ENCODE data around the gene EPS8. TPM values are rescaled to one million over a fixed set of nuclear protein-coding genes. Genes with fewer than 3 reads are reported as not detected.

The EPS8 gene
- polyA plus RNA-seq, 1 experiment, result 69.9 TPM

DNA sequence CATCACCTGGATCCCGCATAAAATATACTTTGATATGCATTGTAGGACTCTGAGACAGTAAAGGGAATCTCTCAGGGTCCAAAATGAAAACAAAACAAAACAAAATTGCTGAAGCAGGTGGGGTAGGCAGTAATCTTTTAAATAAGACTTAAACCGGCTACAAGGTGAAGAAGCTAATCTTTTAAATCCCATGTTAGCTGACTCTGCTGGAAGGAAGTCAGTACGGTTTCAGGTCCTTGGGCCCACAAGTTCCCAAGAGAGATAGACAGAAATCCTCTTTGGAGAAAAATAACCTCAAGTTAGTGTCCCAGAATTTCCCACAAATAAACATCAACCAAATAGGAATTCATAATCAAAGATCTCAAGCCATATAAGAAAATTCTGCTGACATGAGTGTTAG lies 5.0 kb upstream of the EPS8 start:
- H3K4me3 ChIP-seq (ENCODE audit: low read depth, low read length), result no peak overlapping the region
- H3K27ac ChIP-seq (ENCODE audit: low read depth, low read length), result no peak overlapping the region
- no peaks in the 10 kb centered on the region for H3K9me3 ChIP-seq (ENCODE audit: control insufficient read depth, insufficient read depth, low read length)
- no peak for DNase-seq (ENCODE audit: low read depth, low spot score)
- TF ChIP-seq, protein P1, sequence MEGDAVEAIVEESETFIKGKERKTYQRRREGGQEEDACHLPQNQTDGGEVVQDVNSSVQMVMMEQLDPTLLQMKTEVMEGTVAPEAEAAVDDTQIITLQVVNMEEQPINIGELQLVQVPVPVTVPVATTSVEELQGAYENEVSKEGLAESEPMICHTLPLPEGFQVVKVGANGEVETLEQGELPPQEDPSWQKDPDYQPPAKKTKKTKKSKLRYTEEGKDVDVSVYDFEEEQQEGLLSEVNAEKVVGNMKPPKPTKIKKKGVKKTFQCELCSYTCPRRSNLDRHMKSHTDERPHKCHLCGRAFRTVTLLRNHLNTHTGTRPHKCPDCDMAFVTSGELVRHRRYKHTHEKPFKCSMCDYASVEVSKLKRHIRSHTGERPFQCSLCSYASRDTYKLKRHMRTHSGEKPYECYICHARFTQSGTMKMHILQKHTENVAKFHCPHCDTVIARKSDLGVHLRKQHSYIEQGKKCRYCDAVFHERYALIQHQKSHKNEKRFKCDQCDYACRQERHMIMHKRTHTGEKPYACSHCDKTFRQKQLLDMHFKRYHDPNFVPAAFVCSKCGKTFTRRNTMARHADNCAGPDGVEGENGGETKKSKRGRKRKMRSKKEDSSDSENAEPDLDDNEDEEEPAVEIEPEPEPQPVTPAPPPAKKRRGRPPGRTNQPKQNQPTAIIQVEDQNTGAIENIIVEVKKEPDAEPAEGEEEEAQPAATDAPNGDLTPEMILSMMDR (IDR thresholded peaks at IDR 0.05; ENCODE audit: low read depth, low read length), result no peak
- ChIA-PET POLR2A (no interaction called here), CTCF (interaction anchor here (0.7 to 1.2 kb wide), 4 partner anchors 16 to 261 kb away, joined by 3 to 5 read pairs (median 3); no protein-coding TSS in a partner anchor)
- H3K27me3 ChIP-seq (ENCODE audit: control insufficient read depth, insufficient read depth, low read length), result no peaks in the 10 kb centered on the region

DNA sequence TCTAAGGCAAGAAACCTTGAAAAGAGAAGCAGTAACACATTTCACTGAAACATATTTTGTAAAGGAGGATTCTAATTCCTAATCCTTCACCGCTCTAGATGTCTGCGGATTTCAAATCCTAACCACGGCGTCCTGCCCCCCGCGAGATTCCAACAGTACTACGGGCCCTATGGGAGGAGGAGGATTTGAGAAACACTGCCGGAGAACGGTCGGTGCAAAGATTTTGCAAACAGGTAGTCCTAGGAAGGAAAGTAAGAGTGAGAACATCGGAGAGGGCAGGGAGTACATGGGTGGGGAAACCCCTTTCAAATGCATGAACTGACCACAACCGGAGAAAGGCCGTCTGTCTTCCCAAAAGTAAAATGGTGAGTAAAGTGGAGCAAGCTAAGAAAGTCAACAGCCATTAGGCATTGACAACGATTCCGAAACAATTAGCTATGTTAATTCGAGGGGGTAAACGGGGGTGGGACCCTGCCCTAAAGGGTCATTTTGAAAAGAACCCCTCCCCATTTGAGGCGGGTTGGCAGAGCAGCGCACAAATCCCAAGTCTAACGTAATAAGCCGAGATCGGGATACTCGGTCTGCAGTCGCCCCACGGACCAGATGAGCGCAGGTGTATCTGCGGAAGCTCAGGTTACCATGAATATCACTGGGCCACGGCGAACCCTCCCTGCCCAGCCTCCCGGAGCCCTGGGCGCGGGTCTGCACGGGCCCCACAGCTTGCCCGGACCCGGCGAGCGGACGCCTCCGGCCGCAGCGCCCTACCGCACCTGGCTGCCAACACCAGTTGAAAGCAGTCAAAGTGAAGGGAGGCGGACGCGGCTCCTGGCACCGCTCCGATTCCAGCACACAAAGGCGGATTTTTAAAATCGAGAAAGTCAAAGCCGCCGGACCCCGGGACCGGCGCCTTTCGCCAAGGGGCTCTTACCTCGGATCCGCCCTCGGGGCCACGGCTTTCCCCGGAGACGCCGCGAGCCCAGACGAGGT lies 662 bp downstream of the EPS8 start:
- Histone ChIP-seq H3K9me3 (ENCODE audit: control insufficient read depth, insufficient read depth, low read length) (no peaks in the 10 kb centered on the region), H3K27me3 (ENCODE audit: control insufficient read depth, insufficient read depth, low read length) (no peaks in the 10 kb centered on the region), H3K4me3 (ENCODE audit: low read depth, low read length) (peak overlapping the region; percentile 85), H3K27ac (ENCODE audit: low read depth, low read length) (peak overlapping the region; percentile 73)
- POLR2A ChIA-PET, result interaction anchor here (0.7 to 2.0 kb wide), 10 partner anchors 8 to 189 kb away, joined by 3 to 11 read pairs (median 4); no protein-coding TSS in a partner anchor
- TF ChIP-seq, protein P1 (IDR thresholded peaks at IDR 0.05; ENCODE audit: low read depth, low read length), result no peak
- CTCF ChIA-PET, result interaction anchor here (0.6 to 2.7 kb wide), 6 partner anchors 10 to 256 kb away, joined by 3 to 7 read pairs (median 3); no protein-coding TSS in a partner anchor
- DNase-seq (ENCODE audit: low read depth, low spot score), result no peak

DNA sequence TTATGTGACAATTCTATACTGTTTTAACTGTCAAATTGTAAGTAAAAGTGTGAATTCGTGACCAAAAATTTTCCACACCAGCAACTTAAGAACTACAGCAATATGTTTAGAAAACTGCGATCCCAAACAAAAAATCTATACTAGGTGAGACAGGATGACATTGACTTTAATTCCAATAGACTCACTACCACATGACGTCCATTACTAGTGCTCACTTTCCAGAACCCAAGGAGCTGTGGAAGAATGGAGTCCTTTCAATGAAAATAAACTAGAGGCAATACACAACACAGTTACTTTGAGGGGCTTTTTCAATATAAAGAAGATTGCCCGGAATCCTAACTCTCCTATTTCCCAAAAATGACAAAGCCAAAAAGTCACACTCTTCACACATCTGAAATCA lies 1.4 kb downstream of the EPS8 start:
- Histone ChIP-seq H3K27ac (ENCODE audit: low read depth, low read length) (no peak overlapping the region), H3K27me3 (ENCODE audit: control insufficient read depth, insufficient read depth, low read length) (no peaks in the 10 kb centered on the region), H3K9me3 (ENCODE audit: control insufficient read depth, insufficient read depth, low read length) (no peaks in the 10 kb centered on the region), H3K4me3 (ENCODE audit: low read depth, low read length) (peak overlapping the region; percentile 85)
- ChIA-PET POLR2A (no interaction called here), CTCF (interaction anchor here (0.7 to 2.7 kb wide), 3 partner anchors 10 to 255 kb away, joined by 3 to 7 read pairs (median 3); no protein-coding TSS in a partner anchor)
- no peak for DNase-seq (ENCODE audit: low read depth, low spot score)
- TF ChIP-seq, protein P1 (IDR thresholded peaks at IDR 0.05; ENCODE audit: low read depth, low read length), result no peak

DNA sequence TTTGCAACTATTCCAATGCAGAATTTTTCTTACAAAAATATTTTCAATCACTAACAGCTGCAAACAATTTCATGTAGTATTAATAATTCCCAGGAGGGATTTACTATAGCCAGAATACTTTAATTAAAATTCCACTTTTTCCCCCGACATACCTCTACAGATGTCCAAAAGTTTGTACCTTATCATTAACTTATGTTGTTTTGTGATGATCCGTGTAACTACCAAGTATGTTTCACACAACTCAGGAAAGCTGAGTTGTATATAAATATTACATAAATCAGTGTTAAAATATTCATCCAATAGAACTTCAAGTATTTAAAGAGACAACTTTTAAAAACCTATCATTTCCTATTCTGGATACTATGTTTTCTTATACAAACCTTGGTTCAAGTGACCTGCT lies 2.4 kb downstream of the EPS8 start:
- POLR2A ChIA-PET, result no interaction called here
- no peaks in the 10 kb centered on the region for H3K9me3 ChIP-seq (ENCODE audit: control insufficient read depth, insufficient read depth, low read length)

More for the DNA sequence above, 2.4 kb downstream of the EPS8 start:
- CTCF ChIA-PET, result interaction anchor here (2.7 kb wide), 1 partner anchor 196 kb away, joined by 7 read pairs; no protein-coding TSS in a partner anchor
- Histone ChIP-seq H3K27me3 (ENCODE audit: control insufficient read depth, insufficient read depth, low read length) (no peaks in the 10 kb centered on the region), H3K27ac (ENCODE audit: low read depth, low read length) (no peak overlapping the region), H3K4me3 (ENCODE audit: low read depth, low read length) (peak overlapping the region; percentile 11)
- DNase-seq (ENCODE audit: low read depth, low spot score), result no peak
- TF ChIP-seq, protein P1 (IDR thresholded peaks at IDR 0.05; ENCODE audit: low read depth, low read length), result no peak
